CD14-positive monocyte (primary cell): Measurements from ENCODE around the gene SH2D1A. TPM values are rescaled to one million over a fixed set of nuclear protein-coding genes. Genes with fewer than 3 reads are reported as not detected.

Experiments
- DNase-seq, 3 donors: peaks; one replicate each; pipeline ENCODE4 v3.0.0-alpha.2; 2011 to 2022
- H2AFZ ChIP-seq: 2 replicates; pipeline ENCODE4 v1.6.0; 2012; ENCODE audit warnings: mild to moderate bottlenecking, low read depth, low read length, inconsistent platforms; ENCODE audit not compliant: insufficient read depth, poor library complexity, severe bottlenecking
- H3K27ac ChIP-seq, 2 donors: 1 replicate in 1 of 2; 2 replicates in 1 of 2; pipeline ENCODE4 v1.5.1; 2012 to 2013; ENCODE audit warnings: low read length in 2 of 2, control low read depth in 1 of 2, inconsistent platforms in 1 of 2, low read depth in 1 of 2, mild to moderate bottlenecking in 1 of 2
- H3K27me3 ChIP-seq, 2 donors: one replicate each; pipeline versions ENCODE4 v1.6.0 to v1.6.1; 2011 to 2013; ENCODE audit warnings: low read length in 2 of 2; ENCODE audit not compliant: control insufficient read depth in 2 of 2, insufficient read depth in 2 of 2
- H3K36me3 ChIP-seq, 2 donors: replicated peaks in 1 of 2; 1 replicate in 1 of 2; 2 replicates in 1 of 2; pipeline versions ENCODE4 v1.5.1 to v1.6.1; 2012 to 2013; ENCODE audit warnings: low read length in 2 of 2, control low read depth in 1 of 2, inconsistent platforms in 1 of 2, mild to moderate bottlenecking in 1 of 2; ENCODE audit not compliant: insufficient read depth in 2 of 2, control insufficient read depth in 1 of 2
- H3K4me1 ChIP-seq, 2 donors: 1 replicate in 1 of 2; 2 replicates in 1 of 2; pipeline versions ENCODE4 v1.5.1 to v1.6.1; 2012 to 2013; ENCODE audit warnings: low read length in 2 of 2, control low read depth in 1 of 2, inconsistent platforms in 1 of 2, mild to moderate bottlenecking in 1 of 2, moderate library complexity in 1 of 2; ENCODE audit not compliant: insufficient read depth in 2 of 2, control insufficient read depth in 1 of 2
- H3K4me2 ChIP-seq: replicated peaks from 2 replicates; pipeline ENCODE3; 2012; ENCODE audit warnings: low read length, moderate library complexity, mild to moderate bottlenecking; ENCODE audit not compliant: poor library complexity, severe bottlenecking; ENCODE audit errors: extremely low read depth
- H3K4me3 ChIP-seq, 3 experiments: fragments of 200-600 bp in 1 of 3; sonication (generic) in 1 of 3; replicated peaks in 1 of 3; 1 replicate in 2 of 3; 2 replicates in 1 of 3; pipeline ENCODE4 v1.5.1; 2011 to 2013; ENCODE audit warnings: low read length in 3 of 3, mild to moderate bottlenecking in 3 of 3, control low read depth in 2 of 3, low read depth in 2 of 3, inconsistent platforms in 1 of 3, moderate library complexity in 1 of 3
- H3K79me2 ChIP-seq: 2 replicates; pipeline ENCODE4 v1.6.0; 2012; ENCODE audit warnings: mild to moderate bottlenecking, control low read depth, inconsistent platforms, low read length, moderate library complexity; ENCODE audit not compliant: insufficient read depth
- H3K9ac ChIP-seq: 2 replicates; pipeline ENCODE4 v1.6.0; 2017; ENCODE audit warnings: low read length, mild to moderate bottlenecking; ENCODE audit not compliant: insufficient read depth, poor library complexity, severe bottlenecking
- H3K9me3 ChIP-seq, 2 donors: replicated peaks in 1 of 2; 1 replicate in 1 of 2; 2 replicates in 1 of 2; pipeline versions ENCODE4 v1.5.1 to v1.6.1; 2012 to 2013; ENCODE audit warnings: low read length in 2 of 2, control low read depth in 1 of 2; ENCODE audit not compliant: control insufficient read depth in 1 of 2, insufficient read depth in 1 of 2
- H4K20me1 ChIP-seq: 2 replicates; pipeline ENCODE4 v1.6.0; 2012; ENCODE audit warnings: mild to moderate bottlenecking, low read length, control low read depth, moderate library complexity; ENCODE audit not compliant: insufficient read depth
- H3K27ac Mint-ChIP-seq, 7 donors: one replicate each; pipeline ENCODE4 v1.8.0; 2020; ENCODE audit warnings: mild to moderate bottlenecking in 7 of 7, mixed read lengths in 7 of 7, moderate library complexity in 6 of 7, inconsistent platforms in 2 of 7
- H3K27me3 Mint-ChIP-seq, 3 donors: one replicate each; pipeline ENCODE4 v1.8.0; 2021 to 2022; ENCODE audit warnings: low read depth in 3 of 3, mild to moderate bottlenecking in 3 of 3, mixed read lengths in 3 of 3, moderate library complexity in 3 of 3, inconsistent platforms in 1 of 3
- H3K36me3 Mint-ChIP-seq, 2 donors: one replicate each; pipeline ENCODE4 v1.8.0; 2020; ENCODE audit warnings: mixed read lengths in 2 of 2, inconsistent platforms in 1 of 2, mild to moderate bottlenecking in 1 of 2
- H3K4me1 Mint-ChIP-seq: one replicate; pipeline ENCODE4 v1.8.0; 2020; ENCODE audit warnings: mild to moderate bottlenecking, mixed read lengths
- H3K4me3 Mint-ChIP-seq, 2 donors: one replicate each; pipeline ENCODE4 v1.8.0; 2020; ENCODE audit warnings: mild to moderate bottlenecking in 2 of 2, mixed read lengths in 2 of 2, moderate library complexity in 1 of 2
- H3K9me3 Mint-ChIP-seq, 7 donors: one replicate each; pipeline ENCODE4 v1.8.0; 2020 to 2022; ENCODE audit warnings: mixed read lengths in 7 of 7, mild to moderate bottlenecking in 6 of 7, moderate library complexity in 6 of 7, inconsistent platforms in 2 of 7
- CTCF ChIP-seq: fragments of 200-600 bp; IDR thresholded peaks from one replicate; pipeline ENCODE4 v1.8.0; 2022; ENCODE audit warnings: antibody characterized with exemption, mild to moderate bottlenecking
- WGBS: methylation state at CpG from one replicate; pipeline ENCODE4 v1.1.5; 2013; ENCODE audit warnings: missing lambda C conversion rate; ENCODE audit not compliant: insufficient coverage; 5-methylcytosine and 5-hydroxymethylcytosine counted together
- intact Hi-C, 2 donors: fragments of 100-400 bp; cut with micrococcal nuclease; formaldehyde crosslinking; loops; one replicate each; pipeline versions ENCODE4 v1.15.0 to v1.15.1; 2023
- polyA plus RNA-seq, 3 donors: library from polyadenylated mRNA; depleted of rRNA in 1 of 3; unstranded in 2 of 3; stranded (reverse) in 1 of 3; fragments of 300-500 nt in 2 of 3; fragments of >200 nt in 1 of 3; fragmentation: Illumina TruSeq in 2 of 3; gene quantifications; 1 replicate in 2 of 3; 2 replicates in 1 of 3; pipeline ENCODE4 v1.2.3, GENCODE V29; 2012 to 2021

Gene SH2D1A
- polyA plus RNA-seq, 3 donors, result 0.24 TPM; not detected in 2

- Mint-ChIP-seq H3K9me3 (peaks cover 0 to 5% (median 0%) of the 10 kb centered on the region in 7 donors), H3K4me1 (peaks cover 16% of the 10 kb centered on the region), H3K36me3 (no peaks in the 10 kb centered on the region), H3K4me3 (no peak overlapping the region), H3K27ac (no peak overlapping the region), H3K27me3 (no peaks in the 10 kb centered on the region)
- peaks cover 0 to 8% of the 10 kb centered on the region in 2 donors for H3K4me1 ChIP-seq
- H4K20me1 ChIP-seq, result no peaks in the 10 kb centered on the region
- H2AFZ ChIP-seq, result no peak overlapping the region
- H3K4me2 ChIP-seq, result no peak overlapping the region
- DNase-seq, result no peak
- intact Hi-C loops, result no loop called here
- H3K36me3 ChIP-seq, result no peaks in the 10 kb centered on the region
- H3K27me3 ChIP-seq, result no peaks in the 10 kb centered on the region
- WGBS, result no CpG with 5 or more reads among the region's 1 CpG
- no peaks in the 10 kb centered on the region for H3K79me2 ChIP-seq
- H3K27ac ChIP-seq, result no peak overlapping the region
- H3K4me3 ChIP-seq, result no peak overlapping the region
- no peak overlapping the region for H3K9ac ChIP-seq
- TF ChIP-seq CTCF, result no peak
- H3K9me3 ChIP-seq, result no peaks in the 10 kb centered on the region
These were observed 46.9 kb downstream of the SH2D1A start for GRCh38 chrX:124393238-124393637.

- peak overlapping the region in 1 of 7 donors; percentile 80 for H3K27ac Mint-ChIP-seq
- TF ChIP-seq CTCF, result no peak
- Histone ChIP-seq H3K9ac (no peak overlapping the region), H3K36me3 (no peaks in the 10 kb centered on the region), H3K27me3 (no peaks in the 10 kb centered on the region), H3K4me1 (peaks cover 0 to 8% of the 10 kb centered on the region in 2 donors), H3K27ac (no peak overlapping the region), H3K9me3 (no peaks in the 10 kb centered on the region), H3K79me2 (no peaks in the 10 kb centered on the region), H2AFZ (no peak overlapping the region), H3K4me3 (no peak overlapping the region), H3K4me2 (no peak overlapping the region), H4K20me1 (no peaks in the 10 kb centered on the region)
- peaks cover 16% of the 10 kb centered on the region for H3K4me1 Mint-ChIP-seq
- no peak overlapping the region for H3K4me3 Mint-ChIP-seq
- H3K36me3 Mint-ChIP-seq, result no peaks in the 10 kb centered on the region
- intact Hi-C loops, result no loop called here
- no peaks in the 10 kb centered on the region for H3K27me3 Mint-ChIP-seq
- peaks cover 0 to 5% (median 0%) of the 10 kb centered on the region in 7 donors for H3K9me3 Mint-ChIP-seq
- WGBS, result no CpG with 5 or more reads among the region's 3 CpGs
- DNase-seq, result no peak
These were observed 47.3 kb downstream of the SH2D1A start for GRCh38 chrX:124393659-124394058.
